Stimulated activated CD4-positive, alpha-beta T cell treated with anti-CD3 and anti-CD28 coated beads, Interleukin-4, amount 100 ng/mL, for 48 hours (primary cell): ENCODE measurements around the gene WDR45B.
A peak's percentile ranks its signal among the peaks of the same experiment; 100 is the strongest.

Source experiments
- DNase-seq, 2 donors: peaks; one replicate each; pipeline ENCODE4 v3.0.0-alpha.2; 2020; ENCODE audit warnings: low read depth in 2 of 2

Gene WDR45B

DNA sequence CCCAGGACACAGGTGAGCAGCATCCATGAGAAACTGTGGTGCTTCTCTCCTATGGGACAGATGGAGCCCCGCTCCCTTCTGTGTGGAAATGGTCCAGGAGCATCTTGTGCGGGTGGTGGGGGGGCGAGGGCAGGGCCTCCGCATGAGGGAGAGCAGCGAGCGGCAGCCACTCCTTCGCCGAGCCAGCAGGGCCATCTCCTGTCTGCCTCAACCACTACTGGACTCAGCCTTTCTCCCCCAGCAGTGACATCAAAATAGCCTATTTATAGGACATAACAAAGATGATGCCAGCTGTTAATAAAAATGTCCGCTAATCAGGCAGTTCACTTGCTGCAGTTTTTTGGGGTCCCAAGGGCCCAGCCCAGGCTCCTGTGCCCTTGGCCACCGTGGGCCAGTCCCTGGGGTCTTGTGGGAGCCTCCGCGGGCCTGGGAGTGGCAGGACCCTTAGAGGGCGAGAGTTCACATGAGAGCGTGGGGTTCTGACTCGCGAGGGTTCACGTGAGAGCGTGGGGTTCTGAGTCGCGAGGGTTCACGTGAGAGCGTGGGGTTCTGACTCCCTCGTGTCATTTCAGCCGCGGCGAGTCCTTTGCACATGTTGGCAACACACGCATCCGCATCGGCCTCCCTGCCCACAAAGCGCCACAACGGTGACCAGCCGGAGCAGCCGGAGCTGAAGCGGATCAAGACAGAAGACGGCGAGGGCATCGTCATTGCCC, 47.4 kb downstream of the WDR45B start:
- DNase-seq = no peak

DNA sequence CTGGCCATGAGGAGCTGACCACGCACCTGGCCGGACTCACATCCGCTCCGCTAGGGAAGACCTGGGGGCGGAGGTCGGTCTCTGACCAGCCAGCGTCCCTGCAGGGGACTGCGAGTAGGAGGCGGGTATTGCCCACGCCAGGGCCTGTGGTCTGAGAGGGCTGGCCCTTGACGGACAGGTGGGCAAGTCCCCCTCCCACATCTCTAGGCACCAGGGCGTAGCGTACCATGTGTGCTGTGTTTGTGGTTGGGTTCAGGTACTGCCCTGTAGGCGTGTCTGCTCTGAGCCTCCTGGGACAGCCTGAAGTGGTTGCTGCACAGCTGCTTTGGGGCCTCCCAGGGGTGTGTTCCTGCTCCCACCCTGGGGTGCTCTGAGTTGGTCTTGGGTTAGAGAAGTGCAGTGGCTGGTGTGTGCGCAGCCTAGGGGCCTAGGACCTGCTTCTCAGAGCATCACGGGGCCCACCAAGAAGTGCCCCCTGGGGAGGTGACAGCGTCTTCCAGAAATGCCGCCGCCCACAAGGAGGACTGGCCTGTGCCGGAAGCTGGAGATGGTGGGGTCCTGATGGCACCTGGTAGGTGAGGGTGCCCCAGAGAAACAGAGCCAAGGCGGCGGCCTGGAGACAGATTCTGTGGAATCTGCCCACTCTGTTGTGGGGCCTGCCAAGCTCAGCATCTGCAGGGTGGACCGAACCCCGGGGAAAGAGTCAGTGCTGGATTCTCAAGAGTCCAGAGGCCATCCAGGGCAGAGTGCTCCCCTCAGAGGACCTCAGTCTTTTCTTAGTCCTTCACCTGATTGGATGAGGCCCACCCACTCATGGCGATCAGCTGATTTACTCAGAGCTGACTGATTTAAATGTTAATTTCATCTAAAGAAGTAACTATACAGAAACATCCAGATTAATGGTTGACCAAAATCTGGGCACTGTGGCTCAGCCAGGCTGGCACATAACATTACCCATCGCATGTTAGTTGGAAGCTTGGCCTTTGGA, 48.3 kb downstream of the WDR45B start:
- no peak for DNase-seq

GRCh38 chr17:82598256-82599119, 49.8 kb downstream of the WDR45B start:
- no peak for DNase-seq

GRCh38 chr17:82596837-82597672, 51.2 kb downstream of the WDR45B start:
- no peak for DNase-seq

DNA sequence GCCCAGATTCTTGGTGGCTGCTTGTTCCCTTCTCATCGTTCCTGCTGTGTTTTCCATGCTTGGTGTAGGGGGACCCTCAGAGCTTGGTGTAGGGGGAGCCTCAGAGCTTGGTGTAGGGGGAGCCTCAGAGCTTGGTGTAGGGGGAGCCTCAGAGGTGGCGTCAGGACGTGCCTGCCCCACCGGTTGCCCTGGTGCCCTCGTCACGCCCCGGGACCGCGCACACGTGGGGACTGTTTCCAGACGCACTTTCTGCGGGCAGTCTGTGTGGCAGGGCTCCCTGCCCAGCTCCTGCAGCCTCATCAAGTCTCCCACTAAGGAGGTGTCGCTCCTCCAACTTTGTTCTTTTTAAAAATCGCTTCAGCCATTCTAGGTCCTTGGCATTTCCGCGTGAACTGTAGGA, 51.9 kb downstream of the WDR45B start:
- DNase-seq = no peak

DNA sequence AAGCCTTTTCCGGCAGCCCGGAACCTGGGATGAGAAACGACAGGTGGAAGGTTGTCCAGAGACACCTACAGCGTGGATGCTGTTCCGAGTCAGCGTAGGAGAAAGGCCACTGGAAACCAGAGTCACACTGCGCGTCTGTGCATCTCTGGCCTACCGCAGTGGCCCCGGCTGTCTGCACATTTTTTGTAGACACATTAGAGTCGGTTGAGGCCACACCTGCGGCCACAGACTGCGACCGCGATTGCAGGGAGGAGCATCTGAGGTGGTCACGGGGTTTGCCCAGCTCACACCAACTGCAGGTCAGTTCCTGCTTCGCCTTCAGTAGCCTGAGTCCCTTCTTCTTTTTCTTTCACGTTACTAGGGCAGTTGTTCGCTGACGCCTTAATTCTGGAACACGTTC, 52.4 kb downstream of the WDR45B start:
- DNase-seq = no peak

DNA sequence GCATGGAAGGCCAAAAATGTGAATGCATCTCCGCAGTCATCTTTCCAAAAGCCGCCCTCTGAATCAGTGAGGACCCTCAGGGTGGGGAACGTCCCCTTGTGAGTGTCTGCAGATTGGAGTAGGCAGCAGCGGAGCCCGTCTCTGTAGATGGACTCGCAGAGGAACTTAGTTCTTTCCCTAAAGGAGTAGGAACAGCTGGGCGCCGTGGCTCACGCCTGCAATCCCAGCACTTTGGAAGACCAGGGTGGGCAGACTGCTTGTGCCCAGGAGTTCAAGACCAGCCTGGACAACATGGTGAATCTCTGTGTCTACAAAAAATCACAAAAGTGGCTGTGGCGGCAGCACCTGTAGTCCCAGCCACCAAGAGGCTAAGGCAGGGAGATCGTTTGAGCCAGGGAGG, 53.7 kb downstream of the WDR45B start:
- DNase-seq = no peak

DNA sequence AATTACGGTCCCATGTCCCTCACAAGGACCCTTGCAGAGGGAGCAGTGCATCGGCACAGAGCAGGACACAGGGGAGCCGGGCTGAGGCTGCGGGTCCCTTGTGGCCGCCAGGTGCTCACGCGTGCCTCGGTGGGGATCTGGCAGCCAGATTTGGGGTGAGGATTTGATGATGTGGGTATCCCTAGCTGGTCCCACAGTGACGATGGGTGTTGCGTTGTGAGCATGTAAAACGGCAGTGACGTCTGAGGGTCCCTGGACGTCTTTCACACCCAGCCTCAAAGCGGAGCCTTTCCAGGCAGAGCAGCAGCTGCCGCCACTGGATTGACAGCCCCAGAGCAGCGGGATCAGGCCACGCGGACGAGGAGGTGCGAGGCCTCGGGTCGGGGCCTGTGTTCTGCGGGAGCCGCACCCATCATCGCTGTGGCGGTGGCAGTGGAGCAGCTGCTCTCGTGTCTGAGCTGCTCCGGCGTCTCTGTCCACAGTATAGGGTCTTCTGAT, 54.6 kb downstream of the WDR45B start:
- no peak for DNase-seq

DNA sequence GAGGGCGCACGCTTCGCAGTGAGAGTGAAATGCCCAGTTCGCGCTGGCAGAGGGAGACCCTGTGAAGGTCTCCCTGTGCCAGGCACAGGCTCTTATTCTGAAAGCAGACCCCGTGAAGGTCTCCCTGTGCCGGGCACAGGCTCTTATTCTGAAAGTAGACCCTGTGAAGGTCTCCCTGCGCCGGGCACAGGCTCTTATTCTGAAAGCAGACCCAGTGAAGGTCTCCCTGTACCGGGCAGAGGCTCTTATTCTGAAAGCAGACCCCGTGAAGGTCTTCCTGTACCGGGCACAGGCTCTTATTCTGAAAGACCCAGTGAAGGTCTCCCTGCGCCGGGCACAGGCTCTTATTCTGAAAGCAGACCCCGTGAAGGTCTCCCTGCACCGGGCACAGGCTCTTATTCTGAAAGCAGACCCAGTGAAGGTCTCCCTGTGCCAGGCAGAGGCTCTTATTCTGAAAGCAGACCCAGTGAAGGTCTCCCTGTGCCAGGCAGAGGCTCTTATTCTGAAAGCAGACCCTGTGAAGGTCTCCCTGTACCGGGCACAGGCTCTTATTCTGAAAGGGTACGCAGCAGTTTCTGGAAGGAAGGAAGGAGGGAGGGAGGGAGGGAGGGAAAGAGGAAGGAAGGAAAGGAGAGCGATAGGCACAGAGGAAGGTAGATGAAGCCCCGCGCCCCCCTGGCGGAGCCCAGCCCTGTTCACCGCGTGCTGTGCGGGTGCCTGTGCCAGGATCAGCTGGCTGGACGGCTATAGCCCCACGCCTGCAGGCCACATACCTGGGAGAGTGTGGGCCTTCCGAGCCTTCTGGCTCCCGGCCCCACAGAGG, 55.3 kb downstream of the WDR45B start:
- DNase-seq = peak; percentile 20 to 26

- DNase-seq = no peak
Measured at GRCh38 chr17:82592289-82592766, 55.9 kb downstream of the WDR45B start.

- no peak for DNase-seq
Measured at GRCh38 chr17:82590881-82591539, 57.2 kb downstream of the WDR45B start.

GRCh38 chr17:82590216-82590615, 58.0 kb downstream of the WDR45B start:
- no peak for DNase-seq

GRCh38 chr17:82589851-82590180, 58.4 kb downstream of the WDR45B start:
- no peak for DNase-seq

- DNase-seq = no peak
Measured at GRCh38 chr17:82588266-82589175, 59.7 kb downstream of the WDR45B start.

GRCh38 chr17:82587234-82588086, 60.8 kb downstream of the WDR45B start:
- DNase-seq = no peak

GRCh38 chr17:82586576-82587233, 61.5 kb downstream of the WDR45B start:
- DNase-seq = no peak
